HepG2 (cell line): ENCODE results near the gene ZFP1. TPM values are rescaled to one million over a fixed set of nuclear protein-coding genes. Genes with fewer than 3 reads are reported as not detected.

Experiments used
- DNMT1 ChIP-seq: sonication (generic); formaldehyde crosslinking; IDR thresholded peaks from 2 replicates; pipeline ENCODE4 v1.5.1; 2020; ENCODE audit warnings: mild to moderate bottlenecking, missing genetic modification reagents
- MTA1 ChIP-seq: sonication (generic); formaldehyde crosslinking; IDR thresholded peaks from 2 replicates; pipeline ENCODE4 v1.4.0; 2020; ENCODE audit warnings: missing genetic modification reagents, mild to moderate bottlenecking, borderline replicate concordance
- NFKB2 ChIP-seq: sonication (generic); formaldehyde crosslinking; IDR thresholded peaks from 2 replicates; pipeline ENCODE4 v1.4.0; 2020; ENCODE audit warnings: missing genetic modification reagents, borderline replicate concordance
- ONECUT2 ChIP-seq: sonication (generic); formaldehyde crosslinking; IDR thresholded peaks from 2 replicates; pipeline ENCODE4 v1.4.0; 2020; ENCODE audit warnings: missing genetic modification reagents
- ZIK1 ChIP-seq: sonication (generic); formaldehyde crosslinking; IDR thresholded peaks from 2 replicates; pipeline ENCODE4 v1.5.0; 2020; ENCODE audit warnings: mild to moderate bottlenecking, low read depth, missing genetic modification reagents, borderline replicate concordance
- ZNF644 ChIP-seq: IDR thresholded peaks from 2 replicates; pipeline ENCODE4 v1.6.1; 2016; ENCODE audit warnings: low read depth
- ZNF792 ChIP-seq: IDR thresholded peaks from 2 replicates; pipeline ENCODE4 v1.6.1; 2016
- polyA plus RNA-seq, 8 experiments: library from polyadenylated mRNA; depleted of rRNA in 3 of 8; stranded (reverse) in 7 of 8; unstranded in 1 of 8; fragments of >200 nt; fragmentation: Illumina TruSeq in 4 of 8; extraction: Trizol in 4 of 8; gene quantifications; 2 replicates each; pipeline versions ENCODE4 v1.2.1 to v1.2.3, GENCODE V29; 2011 to 2016; ENCODE audit warnings: low read depth in 4 of 8, missing spikeins in 1 of 8, mixed read lengths in 1 of 8; ENCODE audit not compliant: insufficient read depth in 1 of 8
- total RNA-seq, 5 experiments: library from RNA; depleted of rRNA; stranded (reverse); fragments of >200 nt; fragmentation: Illumina TruSeq; extraction: Trizol; gene quantifications; 2 replicates each; pipeline ENCODE4 v1.2.3, GENCODE V29; 2016; ENCODE audit warnings: low read depth in 1 of 5
- TF ChIP-seq, protein P1 (sequence below): sonication (generic); formaldehyde crosslinking; IDR thresholded peaks from 2 replicates; pipeline ENCODE4 v1.4.0; 2020; ENCODE audit warnings: mild to moderate bottlenecking, missing genetic modification reagents
- TF ChIP-seq, protein P2 (sequence below): sonication (generic); formaldehyde crosslinking; IDR thresholded peaks from 2 replicates; pipeline ENCODE4 v1.4.0; 2020; ENCODE audit warnings: missing genetic modification reagents
- TF ChIP-seq, protein P3 (sequence below): IDR thresholded peaks from 2 replicates; pipeline ENCODE4 v1.6.1; 2012; ENCODE audit warnings: low read length, improper control_type of control experiment
- TF ChIP-seq, protein P4 (sequence below): sonication (generic); formaldehyde crosslinking; IDR thresholded peaks from 2 replicates; pipeline ENCODE4 v1.4.0; 2020; ENCODE audit warnings: mild to moderate bottlenecking, missing genetic modification reagents
- TF ChIP-seq, protein P5 (sequence below): sonication (generic); formaldehyde crosslinking; IDR thresholded peaks from 2 replicates; pipeline ENCODE4 v1.4.0; 2020; ENCODE audit warnings: missing genetic modification reagents, borderline replicate concordance
- TF ChIP-seq, protein P6 (sequence below): sonication (generic); formaldehyde crosslinking; conservative IDR thresholded peaks from 2 replicates; pipeline ENCODE4 v1.4.0; 2020; ENCODE audit warnings: missing genetic modification reagents

Gene ZFP1
- total and polyA plus RNA-seq, 2 of the 13 experiments (the other 11 are each of a cell fraction or from before 2014, with no cell fraction given): 8.3 to 14.0 TPM

DNA sequence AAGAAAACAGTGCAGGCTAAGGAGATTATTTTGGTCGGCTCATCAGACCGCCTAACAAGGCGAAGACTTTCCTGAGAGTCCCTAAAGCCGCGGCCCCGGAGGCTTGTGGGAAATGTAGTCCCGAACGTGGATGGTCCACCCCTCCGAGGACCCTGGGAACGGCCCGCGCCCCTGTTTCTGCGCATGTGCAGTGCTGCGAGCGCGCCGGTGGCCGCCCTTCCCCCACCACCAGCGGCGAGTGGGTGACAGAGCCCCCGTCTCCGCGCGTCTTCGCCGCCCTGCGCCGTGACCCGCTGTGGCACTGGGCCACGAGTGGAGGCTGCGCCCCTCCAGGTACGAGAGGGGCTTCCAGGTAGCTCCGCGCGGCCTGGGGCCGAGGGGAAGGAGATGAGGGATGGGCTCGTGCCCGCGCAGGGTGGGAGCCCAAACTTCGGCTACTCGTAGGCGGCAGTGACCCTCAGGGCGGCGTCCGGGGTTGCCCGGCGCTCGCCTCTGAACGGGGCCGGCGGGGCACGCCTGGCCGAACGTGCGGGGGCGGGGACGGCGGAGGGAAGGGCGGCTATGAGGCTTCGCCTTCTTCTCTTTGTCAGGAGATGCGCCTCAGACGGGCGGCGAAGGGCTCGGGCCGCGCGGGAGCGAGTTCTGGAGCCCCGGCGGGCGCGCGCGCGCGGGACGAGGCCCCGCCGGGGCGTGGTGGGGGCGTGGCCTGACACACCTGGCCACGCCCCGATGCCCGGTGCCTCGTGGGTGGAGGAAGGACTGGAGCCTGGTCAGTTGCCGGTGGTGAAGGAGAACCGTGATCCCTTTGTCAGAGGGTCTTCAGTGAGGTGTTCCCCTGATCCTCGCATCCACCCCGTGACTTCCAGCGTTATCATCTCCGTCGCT lies at the start of gene ZFP1 (continued):
- TF ChIP-seq, protein P1, sequence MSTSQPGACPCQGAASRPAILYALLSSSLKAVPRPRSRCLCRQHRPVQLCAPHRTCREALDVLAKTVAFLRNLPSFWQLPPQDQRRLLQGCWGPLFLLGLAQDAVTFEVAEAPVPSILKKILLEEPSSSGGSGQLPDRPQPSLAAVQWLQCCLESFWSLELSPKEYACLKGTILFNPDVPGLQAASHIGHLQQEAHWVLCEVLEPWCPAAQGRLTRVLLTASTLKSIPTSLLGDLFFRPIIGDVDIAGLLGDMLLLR (CRISPR knock-in tag): peak; percentile 76
- TF ChIP-seq, protein P2, sequence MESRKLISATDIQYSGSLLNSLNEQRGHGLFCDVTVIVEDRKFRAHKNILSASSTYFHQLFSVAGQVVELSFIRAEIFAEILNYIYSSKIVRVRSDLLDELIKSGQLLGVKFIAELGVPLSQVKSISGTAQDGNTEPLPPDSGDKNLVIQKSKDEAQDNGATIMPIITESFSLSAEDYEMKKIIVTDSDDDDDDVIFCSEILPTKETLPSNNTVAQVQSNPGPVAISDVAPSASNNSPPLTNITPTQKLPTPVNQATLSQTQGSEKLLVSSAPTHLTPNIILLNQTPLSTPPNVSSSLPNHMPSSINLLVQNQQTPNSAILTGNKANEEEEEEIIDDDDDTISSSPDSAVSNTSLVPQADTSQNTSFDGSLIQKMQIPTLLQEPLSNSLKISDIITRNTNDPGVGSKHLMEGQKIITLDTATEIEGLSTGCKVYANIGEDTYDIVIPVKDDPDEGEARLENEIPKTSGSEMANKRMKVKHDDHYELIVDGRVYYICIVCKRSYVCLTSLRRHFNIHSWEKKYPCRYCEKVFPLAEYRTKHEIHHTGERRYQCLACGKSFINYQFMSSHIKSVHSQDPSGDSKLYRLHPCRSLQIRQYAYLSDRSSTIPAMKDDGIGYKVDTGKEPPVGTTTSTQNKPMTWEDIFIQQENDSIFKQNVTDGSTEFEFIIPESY (CRISPR knock-in tag): no peak; the same call in 1 of the 2 replicates
- TF ChIP-seq MTA1 (peak; percentile 91; the same call in 1 of the 2 replicates), NFKB2 (CRISPR knock-in tag) (peak; percentile 96), ZNF792 (peak; percentile 84), DNMT1 (peak; percentile 94), ZNF644 (no peak), ONECUT2 (CRISPR knock-in tag) (no peak), ZIK1 (no peak)
- TF ChIP-seq, protein P3, sequence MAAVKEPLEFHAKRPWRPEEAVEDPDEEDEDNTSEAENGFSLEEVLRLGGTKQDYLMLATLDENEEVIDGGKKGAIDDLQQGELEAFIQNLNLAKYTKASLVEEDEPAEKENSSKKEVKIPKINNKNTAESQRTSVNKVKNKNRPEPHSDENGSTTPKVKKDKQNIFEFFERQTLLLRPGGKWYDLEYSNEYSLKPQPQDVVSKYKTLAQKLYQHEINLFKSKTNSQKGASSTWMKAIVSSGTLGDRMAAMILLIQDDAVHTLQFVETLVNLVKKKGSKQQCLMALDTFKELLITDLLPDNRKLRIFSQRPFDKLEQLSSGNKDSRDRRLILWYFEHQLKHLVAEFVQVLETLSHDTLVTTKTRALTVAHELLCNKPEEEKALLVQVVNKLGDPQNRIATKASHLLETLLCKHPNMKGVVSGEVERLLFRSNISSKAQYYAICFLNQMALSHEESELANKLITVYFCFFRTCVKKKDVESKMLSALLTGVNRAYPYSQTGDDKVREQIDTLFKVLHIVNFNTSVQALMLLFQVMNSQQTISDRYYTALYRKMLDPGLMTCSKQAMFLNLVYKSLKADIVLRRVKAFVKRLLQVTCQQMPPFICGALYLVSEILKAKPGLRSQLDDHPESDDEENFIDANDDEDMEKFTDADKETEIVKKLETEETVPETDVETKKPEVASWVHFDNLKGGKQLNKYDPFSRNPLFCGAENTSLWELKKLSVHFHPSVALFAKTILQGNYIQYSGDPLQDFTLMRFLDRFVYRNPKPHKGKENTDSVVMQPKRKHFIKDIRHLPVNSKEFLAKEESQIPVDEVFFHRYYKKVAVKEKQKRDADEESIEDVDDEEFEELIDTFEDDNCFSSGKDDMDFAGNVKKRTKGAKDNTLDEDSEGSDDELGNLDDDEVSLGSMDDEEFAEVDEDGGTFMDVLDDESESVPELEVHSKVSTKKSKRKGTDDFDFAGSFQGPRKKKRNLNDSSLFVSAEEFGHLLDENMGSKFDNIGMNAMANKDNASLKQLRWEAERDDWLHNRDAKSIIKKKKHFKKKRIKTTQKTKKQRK: no peak
- TF ChIP-seq, protein P4, sequence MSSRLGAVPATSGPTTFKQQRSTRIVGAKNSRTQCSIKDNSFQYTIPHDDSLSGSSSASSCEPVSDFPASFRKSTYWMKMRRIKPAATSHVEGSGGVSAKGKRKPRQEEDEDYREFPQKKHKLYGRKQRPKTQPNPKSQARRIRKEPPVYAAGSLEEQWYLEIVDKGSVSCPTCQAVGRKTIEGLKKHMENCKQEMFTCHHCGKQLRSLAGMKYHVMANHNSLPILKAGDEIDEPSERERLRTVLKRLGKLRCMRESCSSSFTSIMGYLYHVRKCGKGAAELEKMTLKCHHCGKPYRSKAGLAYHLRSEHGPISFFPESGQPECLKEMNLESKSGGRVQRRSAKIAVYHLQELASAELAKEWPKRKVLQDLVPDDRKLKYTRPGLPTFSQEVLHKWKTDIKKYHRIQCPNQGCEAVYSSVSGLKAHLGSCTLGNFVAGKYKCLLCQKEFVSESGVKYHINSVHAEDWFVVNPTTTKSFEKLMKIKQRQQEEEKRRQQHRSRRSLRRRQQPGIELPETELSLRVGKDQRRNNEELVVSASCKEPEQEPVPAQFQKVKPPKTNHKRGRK: no peak
- TF ChIP-seq, protein P5, sequence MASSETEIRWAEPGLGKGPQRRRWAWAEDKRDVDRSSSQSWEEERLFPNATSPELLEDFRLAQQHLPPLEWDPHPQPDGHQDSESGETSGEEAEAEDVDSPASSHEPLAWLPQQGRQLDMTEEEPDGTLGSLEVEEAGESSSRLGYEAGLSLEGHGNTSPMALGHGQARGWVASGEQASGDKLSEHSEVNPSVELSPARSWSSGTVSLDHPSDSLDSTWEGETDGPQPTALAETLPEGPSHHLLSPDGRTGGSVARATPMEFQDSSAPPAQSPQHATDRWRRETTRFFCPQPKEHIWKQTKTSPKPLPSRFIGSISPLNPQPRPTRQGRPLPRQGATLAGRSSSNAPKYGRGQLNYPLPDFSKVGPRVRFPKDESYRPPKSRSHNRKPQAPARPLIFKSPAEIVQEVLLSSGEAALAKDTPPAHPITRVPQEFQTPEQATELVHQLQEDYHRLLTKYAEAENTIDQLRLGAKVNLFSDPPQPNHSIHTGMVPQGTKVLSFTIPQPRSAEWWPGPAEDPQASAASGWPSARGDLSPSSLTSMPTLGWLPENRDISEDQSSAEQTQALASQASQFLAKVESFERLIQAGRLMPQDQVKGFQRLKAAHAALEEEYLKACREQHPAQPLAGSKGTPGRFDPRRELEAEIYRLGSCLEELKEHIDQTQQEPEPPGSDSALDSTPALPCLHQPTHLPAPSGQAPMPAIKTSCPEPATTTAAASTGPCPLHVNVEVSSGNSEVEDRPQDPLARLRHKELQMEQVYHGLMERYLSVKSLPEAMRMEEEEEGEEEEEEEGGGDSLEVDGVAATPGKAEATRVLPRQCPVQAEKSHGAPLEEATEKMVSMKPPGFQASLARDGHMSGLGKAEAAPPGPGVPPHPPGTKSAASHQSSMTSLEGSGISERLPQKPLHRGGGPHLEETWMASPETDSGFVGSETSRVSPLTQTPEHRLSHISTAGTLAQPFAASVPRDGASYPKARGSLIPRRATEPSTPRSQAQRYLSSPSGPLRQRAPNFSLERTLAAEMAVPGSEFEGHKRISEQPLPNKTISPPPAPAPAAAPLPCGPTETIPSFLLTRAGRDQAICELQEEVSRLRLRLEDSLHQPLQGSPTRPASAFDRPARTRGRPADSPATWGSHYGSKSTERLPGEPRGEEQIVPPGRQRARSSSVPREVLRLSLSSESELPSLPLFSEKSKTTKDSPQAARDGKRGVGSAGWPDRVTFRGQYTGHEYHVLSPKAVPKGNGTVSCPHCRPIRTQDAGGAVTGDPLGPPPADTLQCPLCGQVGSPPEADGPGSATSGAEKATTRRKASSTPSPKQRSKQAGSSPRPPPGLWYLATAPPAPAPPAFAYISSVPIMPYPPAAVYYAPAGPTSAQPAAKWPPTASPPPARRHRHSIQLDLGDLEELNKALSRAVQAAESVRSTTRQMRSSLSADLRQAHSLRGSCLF: peak; percentile 89; the same call in 1 of the 2 replicates
- TF ChIP-seq, protein P6, sequence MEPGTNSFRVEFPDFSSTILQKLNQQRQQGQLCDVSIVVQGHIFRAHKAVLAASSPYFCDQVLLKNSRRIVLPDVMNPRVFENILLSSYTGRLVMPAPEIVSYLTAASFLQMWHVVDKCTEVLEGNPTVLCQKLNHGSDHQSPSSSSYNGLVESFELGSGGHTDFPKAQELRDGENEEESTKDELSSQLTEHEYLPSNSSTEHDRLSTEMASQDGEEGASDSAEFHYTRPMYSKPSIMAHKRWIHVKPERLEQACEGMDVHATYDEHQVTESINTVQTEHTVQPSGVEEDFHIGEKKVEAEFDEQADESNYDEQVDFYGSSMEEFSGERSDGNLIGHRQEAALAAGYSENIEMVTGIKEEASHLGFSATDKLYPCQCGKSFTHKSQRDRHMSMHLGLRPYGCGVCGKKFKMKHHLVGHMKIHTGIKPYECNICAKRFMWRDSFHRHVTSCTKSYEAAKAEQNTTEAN (CRISPR knock-in tag): 0 out of 2 replicates have a peak, but pooled peaks have one; percentile 67
